Bladder microvascular endothelial cell (primary cell): ENCODE data around the gene PPP2R2D. TPM values are rescaled to one million over a fixed set of nuclear protein-coding genes. Genes with fewer than 3 reads are reported as not detected.

Experiments
- total RNA-seq: library from RNA; depleted of rRNA; stranded (reverse); fragments of >200 nt; gene quantifications from 2 replicates; pipeline ENCODE4 v1.2.3, GENCODE V29; 2014

PPP2R2D gene
- total RNA-seq, result 19.6 and 42.1 TPM in 2 replicates

DNA sequence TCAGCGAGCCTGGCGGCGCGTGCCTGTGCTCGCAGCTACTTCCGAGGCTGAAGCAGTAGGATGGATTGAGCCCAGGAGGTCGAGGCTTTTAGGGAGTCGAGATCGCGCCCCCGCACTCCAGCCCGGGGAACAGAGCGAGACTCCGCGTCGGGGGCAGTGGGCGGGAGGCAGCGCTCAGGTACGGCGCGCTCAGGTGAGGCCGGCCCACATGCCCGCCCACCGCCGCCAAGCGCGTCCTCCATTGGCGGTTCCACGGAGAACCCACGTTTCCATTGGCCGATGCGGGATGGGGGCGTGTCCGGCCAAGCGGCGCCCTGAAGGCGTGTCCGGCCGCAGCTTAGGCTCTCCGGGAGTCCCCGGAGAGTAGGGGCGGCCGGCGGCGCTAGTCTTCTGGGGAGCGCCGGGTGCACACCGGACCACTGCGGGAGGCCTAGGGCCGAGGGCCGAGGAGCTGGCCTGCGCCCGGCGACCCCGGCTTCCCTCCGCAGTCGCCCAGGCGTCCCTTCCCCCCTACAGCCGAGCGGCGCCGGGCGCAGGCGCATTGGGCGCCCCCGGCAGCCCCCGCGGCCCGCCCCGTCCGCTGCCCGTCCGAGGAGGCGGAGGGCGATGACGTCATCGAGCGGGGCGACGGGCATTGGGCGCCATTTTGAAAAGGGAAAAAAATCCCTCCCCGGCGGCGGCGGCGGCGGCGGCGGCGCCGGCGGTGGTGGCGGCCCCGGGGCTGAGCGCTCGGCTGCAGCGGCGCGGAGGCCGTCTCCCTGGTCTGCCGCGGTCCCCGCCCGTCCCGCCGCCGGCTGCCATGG lies at the start of gene PPP2R2D:
TSS of gene PPP2R2D (plus strand) at position 659 of the 803 bp plus-strand sequence. CDS start at position 800, 141 bp downstream.

DNA sequence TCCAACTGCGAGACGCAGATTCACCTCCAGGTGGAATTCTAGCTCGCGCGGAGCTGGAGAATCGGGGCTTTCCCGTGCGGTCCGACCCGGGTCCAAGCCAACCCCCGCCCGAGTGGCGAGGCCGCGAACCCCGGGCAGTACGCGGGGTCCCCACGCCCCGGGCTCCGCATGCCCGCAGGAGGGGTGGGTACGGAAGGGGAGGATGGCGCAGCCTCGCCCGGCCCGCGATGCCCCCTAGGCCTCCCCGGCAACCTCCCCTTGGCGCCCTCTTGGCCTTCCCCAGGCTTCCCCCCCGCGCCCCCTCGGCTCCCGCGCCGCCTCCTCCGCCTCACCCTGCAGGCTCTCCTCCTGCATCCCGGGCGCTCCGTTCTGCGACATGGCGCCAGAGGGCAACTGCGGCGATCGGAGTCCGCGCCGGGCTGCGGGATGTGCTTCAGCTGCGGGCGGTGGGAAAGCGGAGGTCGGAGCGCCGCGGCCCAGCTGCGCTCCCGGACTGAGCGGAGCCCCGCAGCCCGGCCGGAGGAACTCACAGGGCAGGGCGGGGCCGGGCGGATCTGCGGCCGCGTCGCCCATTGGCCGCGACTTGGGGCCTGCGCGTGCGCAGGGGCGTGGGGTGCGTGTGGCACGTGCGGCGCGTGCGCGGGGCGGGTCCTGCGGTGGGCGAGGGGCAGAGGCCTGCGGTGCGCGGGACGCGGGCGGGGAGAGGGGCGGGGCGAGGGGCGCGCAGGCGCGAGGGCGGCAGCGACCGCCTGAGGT lies 80.8 kb downstream of the PPP2R2D start, which contains the start of gene BNIP3:
TSS of gene BNIP3 (minus strand) at position 495 of the 756 bp plus-strand sequence. CDS start at position 378, 117 bp downstream.

Other genes with a start within 250 kb of the PPP2R2D start
- 25.4 and 66.8 TPM in 2 replicates for gene BNIP3, start 80.9 kb downstream of the PPP2R2D start, total RNA-seq
- gene JAKMIP3, start 164.9 kb downstream of the PPP2R2D start, total RNA-seq, result 0.06 TPM in 1 of 2 replicates, not detected in the other